SK-MEL-5 (cell line): ENCODE measurements around the gene ECM1. TPM values are rescaled to one million over a fixed set of nuclear protein-coding genes. Genes with fewer than 3 reads are reported as not detected.
A peak's percentile ranks its signal among the peaks of the same experiment; 100 is the strongest.

Experiments
- DNase-seq: peaks from one replicate; pipeline ENCODE4 v3.0.0-alpha.2; 2016; ENCODE audit warnings: low read depth, low spot score
- in situ Hi-C: cut with HindIII; loops from 2 replicates; pipeline ENCODE4 v1.10.0; 2016; ENCODE audit warnings: low sequenced_read_pairs, high pct_unique_total_duplicates, low pct_unique_long_range_greater_than_20kb
- total RNA-seq: library from RNA; depleted of rRNA; stranded (reverse); fragments of >200 nt; shearing (Covaris generic); gene quantifications from 2 replicates; pipeline ENCODE4 v1.2.3, GENCODE V29; 2014

ECM1 gene
- total RNA-seq, 1 experiment from 2014 or later, result 192 TPM

DNA sequence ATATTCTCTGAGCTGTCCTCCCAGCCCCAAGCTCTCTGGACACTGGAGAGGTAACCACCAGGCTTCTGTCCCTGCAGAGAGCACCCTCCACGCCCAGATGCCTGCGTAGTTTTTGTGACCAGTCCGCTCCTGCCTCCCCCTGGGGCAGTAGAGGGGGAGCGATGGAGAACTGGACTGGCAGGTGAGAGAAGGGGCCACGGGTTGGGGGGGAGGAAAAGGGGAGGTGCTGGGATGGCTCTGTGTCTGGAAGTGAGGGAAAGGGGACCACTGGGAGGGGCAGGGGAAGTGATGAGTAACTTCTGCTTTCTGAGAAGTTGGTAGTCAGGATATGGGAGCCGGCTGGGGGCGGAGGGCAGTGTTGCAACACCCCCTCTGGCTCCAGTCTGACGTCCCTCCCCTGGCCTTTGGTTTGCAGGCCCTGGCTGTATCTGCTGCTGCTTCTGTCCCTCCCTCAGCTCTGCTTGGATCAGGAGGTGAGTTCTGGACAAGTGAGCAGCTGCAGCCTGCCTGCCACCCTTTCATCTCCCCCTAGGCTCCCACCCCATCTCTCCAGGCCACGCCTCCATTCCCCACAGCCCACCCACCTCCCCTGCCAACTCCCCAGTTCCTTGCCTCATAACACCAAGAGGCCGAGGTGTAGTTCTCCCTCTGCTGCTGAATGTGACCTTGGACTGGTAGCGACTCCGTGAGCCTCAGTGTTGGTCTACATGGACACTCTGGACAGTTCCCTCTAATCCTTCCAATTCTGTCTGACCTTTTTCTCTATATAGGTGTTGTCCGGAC, 44.4 kb downstream of the ECM1 start:
- no peak for DNase-seq
- in situ Hi-C loops, result no loop called here

DNA sequence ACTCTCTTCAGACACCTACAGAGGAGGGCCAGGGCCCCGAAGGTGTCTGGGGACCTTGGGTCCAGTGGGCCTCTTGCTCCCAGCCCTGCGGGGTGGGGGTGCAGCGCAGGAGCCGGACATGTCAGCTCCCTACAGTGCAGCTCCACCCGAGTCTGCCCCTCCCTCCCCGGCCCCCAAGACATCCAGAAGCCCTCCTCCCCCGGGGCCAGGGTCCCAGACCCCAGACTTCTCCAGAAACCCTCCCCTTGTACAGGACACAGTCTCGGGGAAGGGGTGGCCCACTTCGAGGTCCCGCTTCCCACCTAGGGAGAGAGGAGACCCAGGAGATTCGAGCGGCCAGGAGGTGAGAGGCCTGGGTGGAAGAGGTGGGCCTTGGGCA, 45.0 kb downstream of the ECM1 start:
- in situ Hi-C loops, result no loop called here
- no peak for DNase-seq

GRCh38 chr1:150553392-150554085, 45.6 kb downstream of the ECM1 start:
- in situ Hi-C loops, result no loop called here
- DNase-seq, result no peak

GRCh38 chr1:150554086-150554452, 46.2 kb downstream of the ECM1 start:
- no peak for DNase-seq
- in situ Hi-C loops, result no loop called here

GRCh38 chr1:150555198-150555970, 47.5 kb downstream of the ECM1 start:
- in situ Hi-C loops, result no loop called here
- no peak for DNase-seq

GRCh38 chr1:150555971-150556865, 48.3 kb downstream of the ECM1 start:
- DNase-seq, result no peak
- in situ Hi-C loops, result no loop called here

DNA sequence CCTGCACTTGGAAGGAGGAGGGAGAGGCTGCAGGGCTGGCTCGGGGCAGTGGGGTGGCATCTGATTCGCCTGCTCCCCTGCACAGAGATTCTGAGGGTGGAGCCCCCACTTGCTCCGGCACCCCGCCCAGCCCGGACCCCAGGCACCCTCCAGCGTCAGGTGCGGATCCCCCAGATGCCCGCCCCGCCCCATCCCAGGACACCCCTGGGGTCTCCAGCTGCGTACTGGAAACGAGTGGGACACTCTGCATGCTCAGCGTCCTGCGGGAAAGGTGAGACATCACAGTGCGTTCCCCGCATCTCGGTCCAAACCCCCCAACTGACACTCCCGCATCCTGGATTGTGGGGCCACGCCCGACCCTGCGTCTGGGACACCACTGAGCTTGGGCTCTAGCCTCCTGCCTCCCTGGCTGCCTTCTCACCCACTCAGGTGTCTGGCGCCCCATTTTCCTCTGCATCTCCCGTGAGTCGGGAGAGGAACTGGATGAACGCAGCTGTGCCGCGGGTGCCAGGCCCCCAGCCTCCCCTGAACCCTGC, 49.2 kb downstream of the ECM1 start:
- in situ Hi-C loops, result no loop called here
- DNase-seq, result no peak

DNA sequence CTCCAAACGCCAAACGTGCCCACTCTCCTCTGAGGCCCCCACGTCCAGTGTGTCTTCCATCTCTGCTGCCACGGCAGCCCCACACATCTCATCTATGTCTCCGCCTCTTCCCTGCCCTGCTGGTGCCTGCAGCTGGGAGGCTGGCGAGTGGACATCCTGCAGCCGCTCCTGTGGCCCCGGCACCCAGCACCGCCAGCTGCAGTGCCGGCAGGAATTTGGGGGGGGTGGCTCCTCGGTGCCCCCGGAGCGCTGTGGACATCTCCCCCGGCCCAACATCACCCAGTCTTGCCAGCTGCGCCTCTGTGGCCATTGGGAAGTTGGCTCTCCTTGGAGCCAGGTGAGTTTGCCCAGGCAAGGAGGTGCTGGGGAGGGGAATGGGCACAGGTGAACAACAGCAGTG, 49.9 kb downstream of the ECM1 start:
- no peak for DNase-seq
- in situ Hi-C loops, result no loop called here

DNA sequence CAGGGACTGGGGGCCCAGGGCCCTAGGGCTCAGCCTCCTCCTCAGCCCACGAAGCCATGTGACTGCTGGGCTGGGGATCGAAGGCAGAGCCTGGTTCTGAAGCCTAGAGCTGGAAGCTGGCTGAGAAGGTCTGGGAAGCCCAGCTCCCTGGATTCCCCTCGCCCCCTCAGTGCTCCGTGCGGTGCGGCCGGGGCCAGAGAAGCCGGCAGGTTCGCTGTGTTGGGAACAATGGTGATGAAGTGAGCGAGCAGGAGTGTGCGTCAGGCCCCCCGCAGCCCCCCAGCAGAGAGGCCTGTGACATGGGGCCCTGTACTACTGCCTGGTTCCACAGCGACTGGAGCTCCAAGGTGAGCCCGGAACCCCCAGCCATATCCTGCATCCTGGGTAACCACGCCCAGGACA, 50.4 kb downstream of the ECM1 start:
- in situ Hi-C loops, result no loop called here
- DNase-seq, result no peak

DNA sequence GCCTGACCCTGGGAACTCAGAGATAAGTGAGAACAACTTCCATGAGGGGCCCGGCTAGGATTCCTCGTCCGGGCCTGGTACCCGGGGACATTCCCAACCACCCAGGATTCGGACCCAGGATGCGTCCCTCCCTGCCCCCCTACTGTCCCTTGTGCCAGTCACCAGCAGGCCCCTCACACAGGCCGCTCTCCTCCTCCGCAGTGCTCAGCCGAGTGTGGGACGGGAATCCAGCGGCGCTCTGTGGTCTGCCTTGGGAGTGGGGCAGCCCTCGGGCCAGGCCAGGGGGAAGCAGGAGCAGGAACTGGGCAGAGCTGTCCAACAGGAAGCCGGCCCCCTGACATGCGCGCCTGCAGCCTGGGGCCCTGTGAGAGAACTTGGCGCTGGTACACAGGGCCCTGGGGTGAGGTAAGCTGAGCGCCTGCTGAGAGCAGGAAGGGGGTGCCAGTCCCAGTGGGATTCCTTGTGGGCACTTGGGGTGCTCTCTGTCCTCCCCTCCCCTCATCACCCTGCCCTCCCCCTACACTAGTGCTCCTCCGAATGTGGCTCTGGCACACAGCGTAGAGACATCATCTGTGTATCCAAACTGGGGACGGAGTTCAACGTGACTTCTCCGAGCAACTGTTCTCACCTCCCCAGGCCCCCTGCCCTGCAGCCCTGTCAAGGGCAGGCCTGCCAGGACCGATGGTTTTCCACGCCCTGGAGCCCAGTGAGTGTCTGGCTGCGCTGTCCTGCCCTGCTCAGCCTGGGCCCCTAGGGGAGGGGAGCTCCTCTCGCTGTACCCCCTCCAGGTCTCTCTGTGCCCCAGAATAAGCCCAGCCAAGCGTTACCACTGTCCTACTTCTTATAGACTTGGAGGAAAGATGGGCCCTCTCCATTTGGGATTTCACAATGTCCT, 51.1 kb downstream of the ECM1 start:
- no peak for DNase-seq
- in situ Hi-C loops, result no loop called here

- in situ Hi-C loops, result no loop called here
- DNase-seq, result no peak
Measured at GRCh38 chr1:150559656-150560010, 51.7 kb downstream of the ECM1 start.

DNA sequence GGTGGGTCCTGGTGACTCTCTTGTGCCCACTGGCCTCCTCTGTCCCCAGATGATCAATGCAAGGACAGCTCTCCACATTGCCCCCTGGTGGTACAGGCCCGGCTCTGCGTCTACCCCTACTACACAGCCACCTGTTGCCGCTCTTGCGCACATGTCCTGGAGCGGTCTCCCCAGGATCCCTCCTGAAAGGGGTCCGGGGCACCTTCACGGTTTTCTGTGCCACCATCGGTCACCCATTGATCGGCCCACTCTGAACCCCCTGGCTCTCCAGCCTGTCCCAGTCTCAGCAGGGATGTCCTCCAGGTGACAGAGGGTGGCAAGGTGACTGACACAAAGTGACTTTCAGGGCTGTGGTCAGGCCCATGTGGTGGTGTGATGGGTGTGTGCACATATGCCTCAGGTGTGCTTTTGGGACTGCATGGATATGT, 52.1 kb downstream of the ECM1 start:
- peak; percentile 83 for DNase-seq
- in situ Hi-C loops, result no loop called here

DNA sequence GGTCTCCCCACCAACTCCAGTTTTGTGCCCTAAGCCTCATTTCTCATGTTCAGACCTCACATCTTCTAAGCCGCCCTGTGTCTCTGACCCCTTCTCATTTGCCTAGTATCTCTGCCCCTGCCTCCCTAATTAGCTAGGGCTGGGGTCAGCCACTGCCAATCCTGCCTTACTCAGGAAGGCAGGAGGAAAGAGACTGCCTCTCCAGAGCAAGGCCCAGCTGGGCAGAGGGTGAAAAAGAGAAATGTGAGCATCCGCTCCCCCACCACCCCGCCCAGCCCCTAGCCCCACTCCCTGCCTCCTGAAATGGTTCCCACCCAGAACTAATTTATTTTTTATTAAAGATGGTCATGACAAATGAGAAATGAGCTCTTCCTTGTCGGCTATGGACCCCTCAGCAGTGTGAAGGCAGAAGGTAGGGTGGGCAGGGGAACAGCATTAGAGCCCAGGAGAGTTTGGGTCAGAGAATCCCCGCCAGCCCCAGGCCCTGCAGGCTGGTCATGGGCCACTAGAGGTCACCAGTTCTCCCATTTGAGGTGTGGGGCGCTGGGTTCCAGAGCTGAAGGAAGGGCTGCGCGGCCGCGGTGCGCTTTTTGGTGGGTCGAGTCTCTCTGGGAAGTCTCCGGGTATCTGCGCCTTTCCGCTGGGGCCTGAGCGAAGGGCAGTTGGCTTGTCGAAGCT, 52.8 kb downstream of the ECM1 start:
- in situ Hi-C loops, result no loop called here
- DNase-seq, result peak; percentile 91

DNA sequence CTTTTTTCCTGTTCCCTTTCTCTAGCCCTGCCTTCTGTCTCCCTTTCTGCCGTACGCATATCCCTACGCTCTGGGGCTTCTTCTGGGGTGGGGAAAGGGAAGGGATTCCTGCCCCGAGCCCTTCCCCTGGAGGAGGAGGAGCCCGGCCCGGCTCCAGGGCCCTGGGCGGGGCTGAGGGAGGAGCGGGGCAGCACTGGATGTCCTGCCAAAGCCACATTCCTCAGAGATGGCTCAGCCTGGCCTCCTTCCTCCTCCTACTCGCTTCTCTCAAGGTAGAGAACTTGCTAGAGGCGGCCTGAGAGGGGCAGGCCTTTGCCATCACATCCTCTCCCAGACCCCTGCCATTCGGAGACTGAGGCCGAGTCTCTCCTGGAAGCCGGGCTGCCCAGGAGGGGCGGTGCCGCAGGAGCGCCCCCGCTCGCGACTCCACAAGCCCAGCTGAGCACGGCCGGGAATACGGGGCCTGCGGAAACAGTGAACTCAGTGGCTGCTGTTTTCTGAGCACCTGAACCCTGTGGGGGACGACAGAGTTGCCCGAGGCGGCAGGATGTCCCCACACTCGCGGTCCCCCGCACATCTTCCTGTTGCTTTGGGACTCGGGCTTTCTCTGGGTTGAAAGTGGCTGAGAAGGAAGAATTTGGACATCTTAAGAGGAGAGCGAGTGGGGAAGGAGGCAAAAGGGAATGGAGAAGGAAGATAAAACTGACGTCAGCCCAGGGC, 53.5 kb downstream of the ECM1 start:
- DNase-seq, result peak; percentile 94
- in situ Hi-C loops, result no loop called here

GRCh38 chr1:150561974-150562445, 54.1 kb downstream of the ECM1 start:
- peak; percentile 93 for DNase-seq
- in situ Hi-C loops, result no loop called here
